Measurements from ENCODE around the gene PDIA3. TPM values are rescaled to one million over a fixed set of nuclear protein-coding genes. Genes with fewer than 3 reads are reported as not detected.

PDIA3 gene
- total and polyA plus RNA-seq, 2 donors (not counting 1 experiment from before 2014, with no cell fraction given), result 42.7 to 83.1 TPM

GRCh38 chr15:43774062-43774461 lies 27.8 kb downstream of the PDIA3 start:
- no peaks in the 10 kb centered on the region for H3K9me3 ChIP-seq (ENCODE audit: control extremely low read depth in 1 of 3, control insufficient read depth in 2 of 3, insufficient read depth in 1 of 3, low read length in 2 of 3)
- no peaks in the 10 kb centered on the region for H3K27me3 ChIP-seq (replicated peaks in 1 of 4; ENCODE audit: control extremely low read depth in 1 of 4, control insufficient read depth in 3 of 4, insufficient read depth in 4 of 4, low read length in 3 of 4)
- H4K20me1 ChIP-seq (ENCODE audit: control insufficient read depth, insufficient read depth, low read length, poor library complexity, severe bottlenecking), result peaks cover 57% of the 10 kb centered on the region
- intact Hi-C loops (cut with micrococcal nuclease), result no loop called here
- CTCF ChIA-PET, result interaction anchor here (1.2 to 11.4 kb wide), 3 partner anchors 15 to 35 kb away, joined by 3 to 150 read pairs (median 6); partner anchors contain the start of gene SERF2
- H3K36me3 ChIP-seq (replicated peaks in 1 of 2; ENCODE audit: control extremely low read depth in 1 of 2, control insufficient read depth in 1 of 2, extremely low read depth in 1 of 2, insufficient read depth in 2 of 2, low read length in 1 of 2), result peaks cover 15 to 50% of the 10 kb centered on the region in 2 experiments
- peaks cover 47% of the 10 kb centered on the region for H3K4me1 Mint-ChIP-seq
- H3K27ac ChIP-seq (ENCODE audit: low read length in 2 of 2), result no peak overlapping the region
- no peak overlapping the region for H3K9ac ChIP-seq (ENCODE audit: low read length)
- TF ChIP-seq, protein P1, sequence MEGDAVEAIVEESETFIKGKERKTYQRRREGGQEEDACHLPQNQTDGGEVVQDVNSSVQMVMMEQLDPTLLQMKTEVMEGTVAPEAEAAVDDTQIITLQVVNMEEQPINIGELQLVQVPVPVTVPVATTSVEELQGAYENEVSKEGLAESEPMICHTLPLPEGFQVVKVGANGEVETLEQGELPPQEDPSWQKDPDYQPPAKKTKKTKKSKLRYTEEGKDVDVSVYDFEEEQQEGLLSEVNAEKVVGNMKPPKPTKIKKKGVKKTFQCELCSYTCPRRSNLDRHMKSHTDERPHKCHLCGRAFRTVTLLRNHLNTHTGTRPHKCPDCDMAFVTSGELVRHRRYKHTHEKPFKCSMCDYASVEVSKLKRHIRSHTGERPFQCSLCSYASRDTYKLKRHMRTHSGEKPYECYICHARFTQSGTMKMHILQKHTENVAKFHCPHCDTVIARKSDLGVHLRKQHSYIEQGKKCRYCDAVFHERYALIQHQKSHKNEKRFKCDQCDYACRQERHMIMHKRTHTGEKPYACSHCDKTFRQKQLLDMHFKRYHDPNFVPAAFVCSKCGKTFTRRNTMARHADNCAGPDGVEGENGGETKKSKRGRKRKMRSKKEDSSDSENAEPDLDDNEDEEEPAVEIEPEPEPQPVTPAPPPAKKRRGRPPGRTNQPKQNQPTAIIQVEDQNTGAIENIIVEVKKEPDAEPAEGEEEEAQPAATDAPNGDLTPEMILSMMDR (IDR thresholded peaks at IDR 0.05), result no peak
- no peak for TF ChIP-seq EZH2 (IDR thresholded peaks at IDR 0.05; ENCODE audit: borderline replicate concordance, insufficient read depth, low read depth, low read length, poor library complexity, severe bottlenecking)
- no peak overlapping the region for H3K4me3 Mint-ChIP-seq
- H3K9me3 Mint-ChIP-seq (ENCODE audit: insufficient read depth), result no peaks in the 10 kb centered on the region
- H3K79me2 ChIP-seq (ENCODE audit: control insufficient read depth, insufficient read depth, low read length), result peaks cover 10% of the 10 kb centered on the region
- H3K27ac Mint-ChIP-seq, result no peak overlapping the region
- H2AFZ ChIP-seq (ENCODE audit: insufficient read depth, low read depth, low read length, poor library complexity, severe bottlenecking), result no peak overlapping the region
- no peak overlapping the region for H3K4me3 ChIP-seq (ENCODE audit: control extremely low read depth in 1 of 5, extremely low read depth in 1 of 5, insufficient read depth in 1 of 5, low read depth in 2 of 5, low read length in 4 of 5)
- H3K4me1 ChIP-seq (ENCODE audit: control insufficient read depth in 2 of 2, insufficient read depth in 2 of 2, low read length in 2 of 2), result peaks cover 16 to 30% of the 10 kb centered on the region in 2 donors
- ATAC-seq (ENCODE audit: low read depth) (no peak), DNase-seq (no peak)
- H3K4me2 ChIP-seq (replicated peaks; ENCODE audit: low read depth, low read length, poor library complexity, severe bottlenecking), result no peak overlapping the region
- WGBS (ENCODE audit: insufficient coverage), result 97% methylated on average over 4 of the region's 4 CpGs
- POLR2A ChIA-PET, result no interaction called here
- H3K27me3 Mint-ChIP-seq, result no peaks in the 10 kb centered on the region

DNA sequence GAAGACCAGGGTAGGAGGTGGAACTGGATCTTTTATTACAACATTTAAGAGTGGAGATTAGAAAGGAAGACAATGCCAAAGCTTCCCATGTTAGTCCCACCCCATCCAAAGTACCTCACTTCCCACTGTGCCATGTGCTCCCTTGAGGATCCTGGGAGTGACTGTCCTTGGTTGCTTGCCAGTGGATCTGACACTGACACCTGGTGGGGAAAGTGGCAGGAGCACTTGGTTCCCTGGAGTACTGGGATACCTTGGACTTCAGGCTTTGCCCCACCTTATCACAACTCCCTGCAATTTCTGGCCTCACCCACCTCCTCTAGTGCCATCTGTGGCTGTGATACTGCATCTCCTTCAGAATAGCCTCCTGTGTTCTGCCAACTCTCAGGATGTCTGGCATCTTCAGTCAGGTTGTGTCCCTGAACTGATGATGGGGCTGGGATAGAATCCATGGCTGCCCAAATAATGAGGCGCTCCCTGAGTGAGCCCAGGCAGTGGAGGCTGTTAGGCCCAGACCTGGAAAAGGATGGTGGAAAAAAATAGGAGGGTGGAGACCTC lies 29.2 kb downstream of the PDIA3 start:
- intact Hi-C loops (cut with micrococcal nuclease), result no loop called here
- Mint-ChIP-seq H3K4me1 (peaks cover 44% of the 10 kb centered on the region), H3K4me3 (peak overlapping the region; percentile 96), H3K9me3 (ENCODE audit: insufficient read depth) (no peaks in the 10 kb centered on the region), H3K27me3 (no peaks in the 10 kb centered on the region), H3K27ac (peak overlapping the region; percentile 97)
- Histone ChIP-seq H3K27ac (ENCODE audit: low read length in 2 of 2) (peak overlapping the region; percentile 64 to 76), H3K9me3 (ENCODE audit: control extremely low read depth in 1 of 3, control insufficient read depth in 2 of 3, insufficient read depth in 1 of 3, low read length in 2 of 3) (no peaks in the 10 kb centered on the region), H3K4me1 (ENCODE audit: control insufficient read depth in 2 of 2, insufficient read depth in 2 of 2, low read length in 2 of 2) (peaks cover 16 to 30% of the 10 kb centered on the region in 2 donors), H3K4me3 (ENCODE audit: control extremely low read depth in 1 of 5, extremely low read depth in 1 of 5, insufficient read depth in 1 of 5, low read depth in 2 of 5, low read length in 4 of 5) (peak overlapping the region; percentile 15 to 93 (median 80)), H3K79me2 (ENCODE audit: control insufficient read depth, insufficient read depth, low read length) (peaks cover 10% of the 10 kb centered on the region), H3K4me2 (replicated peaks; ENCODE audit: low read depth, low read length, poor library complexity, severe bottlenecking) (peak overlapping the region; percentile 96), H3K36me3 (replicated peaks in 1 of 2; ENCODE audit: control extremely low read depth in 1 of 2, control insufficient read depth in 1 of 2, extremely low read depth in 1 of 2, insufficient read depth in 2 of 2, low read length in 1 of 2) (peaks cover 10 to 43% of the 10 kb centered on the region in 2 experiments), H3K27me3 (replicated peaks in 1 of 4; ENCODE audit: control extremely low read depth in 1 of 4, control insufficient read depth in 3 of 4, insufficient read depth in 4 of 4, low read length in 3 of 4) (no peaks in the 10 kb centered on the region), H4K20me1 (ENCODE audit: control insufficient read depth, insufficient read depth, low read length, poor library complexity, severe bottlenecking) (peaks cover 49% of the 10 kb centered on the region), H3K9ac (ENCODE audit: low read length) (peak overlapping the region; percentile 78), H2AFZ (ENCODE audit: insufficient read depth, low read depth, low read length, poor library complexity, severe bottlenecking) (no peak overlapping the region)
- ChIA-PET POLR2A (interaction anchor here (1.1 to 4.8 kb wide), 7 partner anchors 10 to 49 kb away, joined by 3 to 72 read pairs (median 12); partner anchors contain the start of genes HYPK, MFAP1, PDIA3 and SERF2), CTCF (interaction anchor here (1.6 to 11.4 kb wide), 4 partner anchors 14 to 34 kb away, joined by 6 to 150 read pairs (median 12); partner anchors contain the start of genes HYPK, SERF2 and SERINC4)
- ATAC-seq (ENCODE audit: low read depth) (no peak), DNase-seq (peak; percentile 41)
- TF ChIP-seq EZH2 (IDR thresholded peaks at IDR 0.05; ENCODE audit: borderline replicate concordance, insufficient read depth, low read depth, low read length, poor library complexity, severe bottlenecking), result no peak
- TF ChIP-seq, protein P1 (IDR thresholded peaks at IDR 0.05), result no peak
- no CpG with 5 or more reads among the region's 1 CpG for WGBS (ENCODE audit: insufficient coverage)
